Stomach (tissue), 9 donors: ENCODE data around the gene SLFN12L. TPM values are rescaled to one million over a fixed set of nuclear protein-coding genes. Genes with fewer than 3 reads are reported as not detected.
"Not testable (repeated sequence)": the region's sequence is repeated elsewhere in the genome, so short reads cannot be mapped to it uniquely, and the experiment has no call there.

Experiments
- DNase-seq, 2 donors: peaks; one replicate each; pipeline versions ENCODE4 v3.0.0 to v3.0.0-alpha.2; 2013 to 2019
- H3K27ac ChIP-seq, 5 donors: fragments of 200-600 bp in 4 of 5; sonication (generic) in 4 of 5; one replicate each; pipeline ENCODE4 v1.5.1; 2013 to 2019; ENCODE audit warnings: mild to moderate bottlenecking in 1 of 5, moderate library complexity in 1 of 5
- H3K27me3 ChIP-seq, 3 donors: fragments of 200-600 bp; sonication (generic); one replicate each; pipeline ENCODE4 v1.5.1; 2017 to 2019; ENCODE audit warnings: mixed run types in 1 of 3
- H3K36me3 ChIP-seq, 4 donors: fragments of 200-600 bp; sonication (generic); 1 replicate in 3 of 4; 2 replicates in 1 of 4; pipeline ENCODE4 v1.5.1; 2016 to 2019
- H3K4me1 ChIP-seq, 4 donors: fragments of 200-600 bp; sonication (generic); one replicate each; pipeline ENCODE4 v1.5.1; 2016 to 2019
- H3K4me3 ChIP-seq, 4 donors: fragments of 200-600 bp; sonication (generic) in 3 of 4; one replicate each; pipeline ENCODE4 v1.5.1; 2016 to 2019; ENCODE audit warnings: mild to moderate bottlenecking in 1 of 4
- H3K9me3 ChIP-seq, 4 donors: fragments of 200-600 bp; sonication (generic); one replicate each; pipeline ENCODE4 v1.5.1; 2016 to 2019
- CTCF ChIP-seq, 7 experiments: fragments of 450-650 bp in 4 of 7; fragments of 200-600 bp in 3 of 7; sonication (generic) in 3 of 7; IDR thresholded peaks; one replicate each; pipeline ENCODE4 v1.5.1; 2016 to 2019; ENCODE audit warnings: antibody characterized with exemption in 7 of 7, control low read depth in 2 of 7, mild to moderate bottlenecking in 1 of 7
- EP300 ChIP-seq: sonication (generic); formaldehyde crosslinking; IDR thresholded peaks from one replicate; pipeline ENCODE4 v1.6.1; 2017; ENCODE audit warnings: antibody characterized with exemption
- POLR2A ChIP-seq, 4 donors: fragments of 450-650 bp; IDR thresholded peaks; one replicate each; pipeline ENCODE4 v1.6.1; 2016; ENCODE audit warnings: antibody characterized with exemption in 4 of 4, control low read depth in 2 of 4, mild to moderate bottlenecking in 1 of 4, moderate library complexity in 1 of 4
- POLR2AphosphoS5 ChIP-seq, 3 donors: sonication (generic); formaldehyde crosslinking; IDR thresholded peaks; one replicate each; pipeline ENCODE4 v1.6.1; 2016; ENCODE audit warnings: antibody characterized with exemption in 3 of 3
- WGBS, 5 donors: extraction: QIAGEN DNeasy Blood & Tissue Kit in 3 of 5; methylation state at CpG; one replicate each; pipeline versions ENCODE4 v1.1.5 to v1.1.7; 2013 to 2018; 5-methylcytosine and 5-hydroxymethylcytosine counted together
- intact Hi-C: fragments of 100-400 bp; cut with DNase I; formaldehyde crosslinking; loops from one replicate; pipeline ENCODE4 v1.15.1; 2023; ENCODE audit warnings: low total_unique reads
- polyA plus RNA-seq, 3 donors: library from polyadenylated mRNA; stranded (reverse); fragments of 200-250 nt; gene quantifications; one replicate each; pipeline ENCODE4 v1.2.3, GENCODE V29; 2013
- total RNA-seq, 5 donors: library from RNA; depleted of rRNA; stranded (reverse); fragments of >200 nt; gene quantifications; one replicate each; pipeline versions ENCODE4 v1.1.0 to v1.2.3, GENCODE V29; 2014 to 2016
- donor health status: healthy with polysubstance abuse.
- donor health status: Bipolar disorder and iron deficiency.
- donor health status: healthy.

The SLFN12L gene
- total and polyA plus RNA-seq, 8 donors: 0.15 to 7.0 (median 1.7) TPM; not detected in 1

GRCh38 chr17:35523296-35523695 is 14.2 kb downstream of the SLFN12L start:
- intact Hi-C loops: no loop called here
- Histone ChIP-seq H3K4me3 (no peak overlapping the region), H3K4me1 (peaks cover 0 to 19% (median 0%) of the 10 kb centered on the region in 4 donors), H3K27ac (no peak overlapping the region), H3K27me3 (peaks cover 0 to 4% (median 0%) of the 10 kb centered on the region in 3 donors), H3K9me3 (no peaks in the 10 kb centered on the region), H3K36me3 (no peaks in the 10 kb centered on the region)
- no peak for DNase-seq
- WGBS, 5 donors: 80 to 91% (median 86%) methylated on average over 4 of the region's 4 CpGs
- TF ChIP-seq EP300: no peak
- no peak for TF ChIP-seq CTCF (IDR thresholded peaks at IDR 0.05)
- TF ChIP-seq POLR2A (IDR thresholded peaks at IDR 0.05): no peak
- no peak for TF ChIP-seq POLR2AphosphoS5 (IDR thresholded peaks at IDR 0.05)

DNA sequence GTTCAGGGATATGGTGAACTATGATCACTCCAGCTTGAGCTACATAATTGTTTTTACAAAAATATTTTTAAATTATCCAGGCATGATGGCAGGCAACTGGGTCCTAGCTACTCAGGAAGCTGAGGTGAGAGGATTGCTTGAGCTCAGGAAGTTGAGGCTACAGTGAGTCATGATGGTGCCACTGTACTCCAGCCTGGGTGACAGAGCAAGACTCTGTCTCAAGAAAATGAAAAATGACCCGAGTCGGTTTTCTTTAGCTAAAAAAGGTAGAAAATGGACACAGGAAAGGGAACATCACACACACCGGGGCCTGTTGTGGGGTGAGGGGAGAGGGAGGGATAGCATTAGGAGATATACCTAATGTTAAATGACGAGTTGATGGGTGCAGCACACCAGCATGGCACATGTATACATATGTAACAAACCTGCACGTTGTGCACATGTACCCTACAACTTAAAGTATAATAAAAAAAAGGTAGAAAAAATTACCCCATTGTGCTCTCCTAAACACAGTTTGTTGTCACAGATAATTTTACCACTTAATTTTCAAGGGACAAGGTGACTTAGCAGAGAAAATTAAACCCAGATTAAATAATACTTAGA is 15.7 kb downstream of the SLFN12L start:
- H3K27ac ChIP-seq: peak overlapping the region in 3 of 5 donors; percentile 54 to 68 (median 60)
- H3K9me3 ChIP-seq, intact Hi-C loops, DNase-seq, H3K36me3 ChIP-seq, H3K4me3 ChIP-seq: not testable (repeated sequence)
- 50 to 70% (median 67%) methylated on average over 5 of the region's 5 CpGs for WGBS, 5 donors
- peaks cover 0 to 19% (median 0%) of the 10 kb centered on the region in 4 donors for H3K4me1 ChIP-seq
- peaks cover 0 to 15% (median 0%) of the 10 kb centered on the region in 3 donors for H3K27me3 ChIP-seq

GRCh38 chr17:35521150-35521549 is 16.3 kb downstream of the SLFN12L start:
- H3K27me3 ChIP-seq: peaks cover 0 to 20% (median 0%) of the 10 kb centered on the region in 3 donors
- peaks cover 0 to 19% (median 0%) of the 10 kb centered on the region in 4 donors for H3K4me1 ChIP-seq
- H3K9me3 ChIP-seq: no peaks in the 10 kb centered on the region
- no peaks in the 10 kb centered on the region for H3K36me3 ChIP-seq
- H3K4me3 ChIP-seq: no peak overlapping the region
- TF ChIP-seq POLR2A (IDR thresholded peaks at IDR 0.05) (no peak), EP300 (no peak), CTCF (IDR thresholded peaks at IDR 0.05) (no peak)
- 81 to 87% (median 83%) methylated on average over 1 of the region's 1 CpG for WGBS, 5 donors
- no peak for DNase-seq
- intact Hi-C loops: no loop called here
- H3K27ac ChIP-seq: peak overlapping the region in 3 of 5 donors; percentile 54 to 68 (median 60)

DNA sequence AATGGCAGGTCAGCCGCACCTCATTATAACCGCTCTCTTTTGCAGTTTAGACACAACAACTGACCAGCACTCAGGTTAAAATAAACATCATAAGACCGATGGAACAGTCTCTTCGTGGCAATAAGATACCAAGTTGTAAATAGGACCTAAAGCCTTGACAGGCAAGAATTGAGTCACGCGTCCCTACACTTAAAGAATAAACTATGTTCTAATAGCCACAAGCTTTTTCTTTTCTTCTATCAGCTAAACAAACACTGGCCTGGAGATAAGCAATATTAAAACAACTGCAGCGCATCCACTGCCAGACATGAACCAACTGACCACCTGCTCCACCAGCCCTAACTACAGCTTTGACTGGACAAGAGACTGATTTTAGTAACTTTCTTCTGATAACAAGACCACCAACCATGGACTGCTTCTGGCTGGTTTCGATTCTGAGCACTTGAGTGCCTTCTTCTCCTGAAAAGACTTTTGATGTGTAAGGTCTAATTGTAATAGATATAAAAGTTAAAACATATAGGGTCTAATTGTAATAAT is 17.5 kb downstream of the SLFN12L start:
- peaks cover 0 to 19% (median 0%) of the 10 kb centered on the region in 4 donors for H3K4me1 ChIP-seq
- 27 to 39% (median 31%) methylated on average over 8 of the region's 8 CpGs for WGBS, 5 donors
- TF ChIP-seq POLR2A (IDR thresholded peaks at IDR 0.05) (no peak), EP300 (no peak), CTCF (IDR thresholded peaks at IDR 0.05) (no peak), POLR2AphosphoS5 (IDR thresholded peaks at IDR 0.05) (no peak)
- DNase-seq: no peak
- H3K4me3 ChIP-seq: no peak overlapping the region
- H3K9me3 ChIP-seq: no peaks in the 10 kb centered on the region
- no peak overlapping the region for H3K27ac ChIP-seq
- H3K36me3 ChIP-seq: no peaks in the 10 kb centered on the region
- intact Hi-C loops: no loop called here
- H3K27me3 ChIP-seq: peaks cover 0 to 32% (median under 1%) of the 10 kb centered on the region in 3 donors

DNA sequence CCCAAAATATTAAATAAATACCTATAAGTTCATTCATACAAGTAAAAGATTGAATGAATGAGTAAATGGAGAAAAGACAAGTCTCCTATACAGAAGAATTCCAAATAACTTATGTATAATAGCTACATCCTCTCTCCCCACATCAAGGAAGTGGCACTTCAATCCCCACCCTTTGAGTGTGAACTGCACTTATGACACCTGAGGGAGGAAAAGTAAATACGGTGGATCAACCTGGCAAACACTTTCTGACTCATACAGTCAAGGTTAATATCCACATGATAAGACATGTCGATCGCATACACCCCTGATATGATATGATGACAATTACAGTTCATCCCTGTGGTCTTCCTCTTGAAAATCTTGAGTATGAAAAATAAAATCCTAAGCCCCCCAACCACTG is 18.0 kb downstream of the SLFN12L start:
- TF ChIP-seq POLR2A (IDR thresholded peaks at IDR 0.05): no peak
- no peak for TF ChIP-seq EP300
- TF ChIP-seq POLR2AphosphoS5 (IDR thresholded peaks at IDR 0.05): no peak
- no peak for TF ChIP-seq CTCF (IDR thresholded peaks at IDR 0.05)
- H3K4me3 ChIP-seq: no peak overlapping the region
- intact Hi-C loops: no loop called here
- no peaks in the 10 kb centered on the region for H3K36me3 ChIP-seq
- no peak overlapping the region for H3K27ac ChIP-seq
- no peaks in the 10 kb centered on the region for H3K9me3 ChIP-seq
- 22 to 65% (median 30%) methylated on average over 3 of the region's 3 CpGs for WGBS, 5 donors
- H3K27me3 ChIP-seq: peaks cover 0 to 37% (median 6%) of the 10 kb centered on the region in 3 donors
- no peak for DNase-seq
- H3K4me1 ChIP-seq: peaks cover 0 to 19% (median 0%) of the 10 kb centered on the region in 4 donors

DNA sequence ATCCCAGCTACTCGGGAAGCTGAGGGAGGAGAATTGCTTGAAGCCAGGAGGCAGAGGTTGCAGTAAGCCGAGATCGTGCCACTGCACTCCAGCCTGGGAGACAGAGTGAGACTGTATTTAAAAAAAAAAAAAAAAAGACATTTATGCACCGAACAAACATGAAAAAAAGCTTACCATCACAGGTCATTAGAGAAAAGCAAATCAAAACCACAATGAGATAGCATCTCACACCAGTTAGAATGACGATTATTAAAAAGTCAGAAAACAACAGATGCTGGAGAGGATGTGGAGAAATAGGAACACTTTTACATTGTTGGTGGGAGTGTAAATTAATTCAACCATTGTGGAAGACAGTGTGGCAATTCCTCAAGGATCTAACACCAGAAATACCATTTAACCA is 19.0 kb downstream of the SLFN12L start:
- DNase-seq, intact Hi-C loops, H3K9me3 ChIP-seq, H3K4me3 ChIP-seq, H3K36me3 ChIP-seq, H3K27ac ChIP-seq: not testable (repeated sequence)
- H3K4me1 ChIP-seq: peaks cover 0 to 16% (median 0%) of the 10 kb centered on the region in 4 donors
- H3K27me3 ChIP-seq: peaks cover 0 to 42% (median 6%) of the 10 kb centered on the region in 3 donors
- 79 to 93% (median 91%) methylated on average over 5 of the region's 5 CpGs for WGBS, 5 donors
